Measurements from ENCODE around the gene PPP2CA.
A peak's percentile ranks its signal among the peaks of the same experiment; 100 is the strongest.

The PPP2CA gene

GRCh38 chr5:134146651-134147518 is 79.0 kb downstream of the PPP2CA start:
- DNase-seq: no peak

DNA sequence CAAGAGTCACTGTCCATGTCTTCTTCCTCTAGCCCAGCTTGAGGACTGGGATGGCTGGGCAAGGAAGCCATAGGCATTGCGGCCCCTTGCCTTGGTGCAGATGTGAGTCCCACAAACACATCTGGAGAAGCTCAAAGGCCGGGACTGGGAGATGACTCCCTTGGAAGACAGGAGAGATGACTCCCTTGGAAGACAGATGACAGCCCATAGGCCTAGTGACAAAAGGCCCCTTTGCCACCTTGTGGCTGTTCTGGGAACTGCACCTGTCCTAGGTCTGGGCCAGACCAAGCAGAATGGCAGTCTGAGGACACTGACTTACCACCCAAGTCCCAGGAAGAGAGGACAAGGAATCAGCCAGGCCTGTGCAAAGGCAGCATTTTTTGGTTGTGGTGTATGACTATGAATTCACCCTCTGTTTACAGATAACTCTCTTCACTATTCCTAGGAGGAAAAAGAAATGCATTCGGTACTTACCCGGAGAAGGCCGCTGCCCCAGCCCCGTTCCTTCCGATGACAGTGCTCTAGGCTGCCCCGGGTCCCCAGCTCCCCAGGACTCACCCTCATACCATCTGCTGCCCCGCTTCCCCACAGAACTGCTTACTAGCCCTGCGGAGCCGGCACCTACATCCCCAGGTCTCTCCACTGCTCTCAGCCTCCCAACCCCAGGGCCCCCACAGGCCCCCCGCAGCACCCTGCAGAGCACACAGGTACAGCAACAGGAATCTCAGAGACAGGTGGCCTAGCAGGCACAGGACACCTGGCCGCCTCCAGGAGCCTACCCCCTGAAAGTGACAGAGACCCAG is 79.9 kb downstream of the PPP2CA start:
- peak; percentile 72 to 86 for DNase-seq

DNA sequence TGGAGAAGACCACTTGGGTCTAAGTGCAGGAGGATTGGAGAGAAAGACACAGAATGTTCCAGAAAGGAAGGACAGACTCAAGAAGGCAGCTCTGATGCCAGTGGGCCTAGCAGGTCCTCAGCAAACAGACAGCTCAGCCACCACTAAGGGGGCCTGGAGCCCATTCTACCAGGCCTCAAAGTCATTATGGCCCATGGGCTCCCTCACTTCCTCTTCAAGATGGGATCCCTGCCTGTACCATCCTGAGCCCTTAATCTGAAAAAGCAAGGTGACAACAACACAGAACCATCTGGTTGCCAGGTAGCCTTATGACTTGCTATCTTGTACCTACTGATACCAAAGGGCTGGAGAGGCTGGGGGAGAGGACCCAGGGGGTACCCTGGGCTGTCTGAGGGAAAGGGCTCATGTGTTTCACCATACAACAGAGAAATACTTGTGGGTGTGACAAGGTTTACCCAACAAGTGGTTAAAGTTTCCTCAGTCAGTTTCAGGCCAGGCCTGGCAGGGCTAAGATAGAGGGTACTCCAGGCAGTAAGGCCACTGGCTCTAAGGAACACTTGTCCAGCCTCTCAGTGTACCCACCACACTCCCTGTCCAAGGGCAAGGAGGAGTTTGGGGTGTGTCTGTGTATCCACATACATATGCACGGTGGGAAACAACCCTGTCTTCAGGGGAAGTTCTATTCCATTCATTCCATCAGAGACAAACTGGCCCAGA is 80.7 kb downstream of the PPP2CA start:
- no peak for DNase-seq

All from CD4-positive, alpha-beta T cell treated with Interferon alpha-2 for 1 hour (primary cell).